ENCODE data around the gene DCHS2. TPM values are rescaled to one million over a fixed set of nuclear protein-coding genes. Genes with fewer than 3 reads are reported as not detected.

DCHS2 gene
- total RNA-seq, 2 experiments from 2014 or later: not detected

GRCh38 chr4:154390324-154390723 is 101.3 kb downstream of the DCHS2 start:
- intact Hi-C loops (cut with micrococcal nuclease): no loop called here
- no peaks in the 10 kb centered on the region for H3K9me3 Mint-ChIP-seq
- DNase-seq: no peak
- no peak overlapping the region for H3K4me3 Mint-ChIP-seq
- CTCF ChIA-PET: no interaction called here
- H3K27me3 Mint-ChIP-seq: peaks cover 4% of the 10 kb centered on the region
- POLR2A ChIA-PET: no interaction called here
- H3K36me3 Mint-ChIP-seq: no peaks in the 10 kb centered on the region
- no peak overlapping the region for H3K27ac Mint-ChIP-seq
- no peaks in the 10 kb centered on the region for H3K4me1 Mint-ChIP-seq (ENCODE audit: low read depth)

- ChIA-PET POLR2A (no interaction called here), CTCF (no interaction called here)
- H3K36me3 Mint-ChIP-seq: no peaks in the 10 kb centered on the region
- DNase-seq: no peak
- H3K4me1 Mint-ChIP-seq (ENCODE audit: low read depth): no peaks in the 10 kb centered on the region
- H3K4me3 Mint-ChIP-seq: no peak overlapping the region
- peaks cover 6% of the 10 kb centered on the region for H3K27me3 Mint-ChIP-seq
- intact Hi-C loops (cut with micrococcal nuclease): no loop called here
- no peak overlapping the region for H3K27ac Mint-ChIP-seq
- peaks cover 2% of the 10 kb centered on the region for H3K9me3 Mint-ChIP-seq
Measured at GRCh38 chr4:154389148-154389547, 102.5 kb downstream of the DCHS2 start.

GRCh38 chr4:154384012-154384411 is 107.6 kb downstream of the DCHS2 start:
- intact Hi-C loops (cut with micrococcal nuclease): no loop called here
- DNase-seq: no peak
- Mint-ChIP-seq H3K27ac (no peak overlapping the region), H3K27me3 (peaks cover 2% of the 10 kb centered on the region), H3K36me3 (no peaks in the 10 kb centered on the region), H3K4me3 (no peak overlapping the region), H3K4me1 (ENCODE audit: low read depth) (no peaks in the 10 kb centered on the region), H3K9me3 (peaks cover 5% of the 10 kb centered on the region)
- POLR2A ChIA-PET: no interaction called here
- CTCF ChIA-PET: no interaction called here

- CTCF ChIA-PET: interaction anchor here (0.7 kb wide), 1 partner anchor 84 kb away, joined by 4 read pairs; no protein-coding TSS in a partner anchor
- Mint-ChIP-seq H3K36me3 (no peaks in the 10 kb centered on the region), H3K27ac (no peak overlapping the region), H3K4me1 (ENCODE audit: low read depth) (no peaks in the 10 kb centered on the region), H3K27me3 (peaks cover 10% of the 10 kb centered on the region), H3K9me3 (no peaks in the 10 kb centered on the region), H3K4me3 (no peak overlapping the region)
- intact Hi-C loops (cut with micrococcal nuclease): no loop called here
- no peak for DNase-seq
- POLR2A ChIA-PET: no interaction called here
Measured at GRCh38 chr4:154376486-154376885, 115.1 kb downstream of the DCHS2 start.

- DNase-seq: no peak
- Mint-ChIP-seq H3K9me3 (no peaks in the 10 kb centered on the region), H3K4me3 (no peak overlapping the region), H3K36me3 (no peaks in the 10 kb centered on the region), H3K27me3 (peaks cover 19% of the 10 kb centered on the region), H3K27ac (no peak overlapping the region), H3K4me1 (ENCODE audit: low read depth) (no peaks in the 10 kb centered on the region)
- intact Hi-C loops (cut with micrococcal nuclease): no loop called here
- CTCF ChIA-PET: interaction anchor here (1.1 kb wide), 1 partner anchor 135 kb away, joined by 3 read pairs; no protein-coding TSS in a partner anchor
- POLR2A ChIA-PET: no interaction called here
Measured at GRCh38 chr4:154368060-154368459, 123.5 kb downstream of the DCHS2 start.

GRCh38 chr4:154367659-154368058 is 123.9 kb downstream of the DCHS2 start:
- POLR2A ChIA-PET: no interaction called here
- H3K4me1 Mint-ChIP-seq (ENCODE audit: low read depth): no peaks in the 10 kb centered on the region
- no peak overlapping the region for H3K4me3 Mint-ChIP-seq
- H3K9me3 Mint-ChIP-seq: no peaks in the 10 kb centered on the region
- H3K36me3 Mint-ChIP-seq: no peaks in the 10 kb centered on the region
- CTCF ChIA-PET: interaction anchor here (1.1 kb wide), 1 partner anchor 136 kb away, joined by 3 read pairs; no protein-coding TSS in a partner anchor
- intact Hi-C loops (cut with micrococcal nuclease): no loop called here
- H3K27ac Mint-ChIP-seq: no peak overlapping the region
- no peak for DNase-seq
- H3K27me3 Mint-ChIP-seq: peaks cover 18% of the 10 kb centered on the region

GRCh38 chr4:154366956-154367355 is 124.6 kb downstream of the DCHS2 start:
- H3K4me1 Mint-ChIP-seq (ENCODE audit: low read depth): peaks cover 2% of the 10 kb centered on the region
- no peak overlapping the region for H3K4me3 Mint-ChIP-seq
- no peaks in the 10 kb centered on the region for H3K36me3 Mint-ChIP-seq
- H3K27ac Mint-ChIP-seq: no peak overlapping the region
- no peak for DNase-seq
- H3K9me3 Mint-ChIP-seq: no peaks in the 10 kb centered on the region
- POLR2A ChIA-PET: no interaction called here
- intact Hi-C loops (cut with micrococcal nuclease): no loop called here
- H3K27me3 Mint-ChIP-seq: peaks cover 15% of the 10 kb centered on the region
- CTCF ChIA-PET: no interaction called here

GRCh38 chr4:154364066-154364845 is 127.3 kb downstream of the DCHS2 start:
- no peaks in the 10 kb centered on the region for H3K36me3 Mint-ChIP-seq
- no peaks in the 10 kb centered on the region for H3K9me3 Mint-ChIP-seq
- peaks cover 3% of the 10 kb centered on the region for H3K27me3 Mint-ChIP-seq
- POLR2A ChIA-PET: no interaction called here
- CTCF ChIA-PET: no interaction called here
- no peak for DNase-seq
- H3K4me3 Mint-ChIP-seq: no peak overlapping the region
- intact Hi-C loops (cut with micrococcal nuclease): no loop called here
- no peak overlapping the region for H3K27ac Mint-ChIP-seq
- peaks cover 13% of the 10 kb centered on the region for H3K4me1 Mint-ChIP-seq (ENCODE audit: low read depth)

GRCh38 chr4:154361450-154361849 is 130.1 kb downstream of the DCHS2 start:
- ChIA-PET CTCF (interaction anchor here (0.6 kb wide), 2 partner anchors 10 to 35 kb away, joined by 3 read pairs; no protein-coding TSS in a partner anchor), POLR2A (no interaction called here)
- Mint-ChIP-seq H3K4me1 (ENCODE audit: low read depth) (peaks cover 13% of the 10 kb centered on the region), H3K9me3 (no peaks in the 10 kb centered on the region), H3K27me3 (no peaks in the 10 kb centered on the region), H3K4me3 (no peak overlapping the region), H3K27ac (no peak overlapping the region), H3K36me3 (no peaks in the 10 kb centered on the region)
- intact Hi-C loops (cut with micrococcal nuclease): no loop called here
- DNase-seq: peak; percentile 12

GRCh38 chr4:154360491-154360890 is 131.1 kb downstream of the DCHS2 start:
- H3K4me1 Mint-ChIP-seq (ENCODE audit: low read depth): peaks cover 13% of the 10 kb centered on the region
- no peaks in the 10 kb centered on the region for H3K36me3 Mint-ChIP-seq
- intact Hi-C loops (cut with micrococcal nuclease): no loop called here
- CTCF ChIA-PET: no interaction called here
- no peak overlapping the region for H3K4me3 Mint-ChIP-seq
- DNase-seq: no peak
- no peaks in the 10 kb centered on the region for H3K9me3 Mint-ChIP-seq
- H3K27ac Mint-ChIP-seq: no peak overlapping the region
- H3K27me3 Mint-ChIP-seq: no peaks in the 10 kb centered on the region
- POLR2A ChIA-PET: no interaction called here

GRCh38 chr4:154354883-154355282 is 136.7 kb downstream of the DCHS2 start:
- Mint-ChIP-seq H3K36me3 (no peaks in the 10 kb centered on the region), H3K27me3 (peaks cover under 1% of the 10 kb centered on the region), H3K4me1 (ENCODE audit: low read depth) (no peaks in the 10 kb centered on the region), H3K9me3 (no peaks in the 10 kb centered on the region), H3K27ac (no peak overlapping the region), H3K4me3 (no peak overlapping the region)
- POLR2A ChIA-PET: no interaction called here
- CTCF ChIA-PET: no interaction called here
- intact Hi-C loops (cut with micrococcal nuclease): no loop called here
- DNase-seq: no peak

- ChIA-PET POLR2A (no interaction called here), CTCF (no interaction called here)
- no peak for DNase-seq
- Mint-ChIP-seq H3K4me1 (ENCODE audit: low read depth) (no peaks in the 10 kb centered on the region), H3K9me3 (no peaks in the 10 kb centered on the region), H3K4me3 (no peak overlapping the region), H3K36me3 (no peaks in the 10 kb centered on the region), H3K27me3 (peaks cover 2% of the 10 kb centered on the region), H3K27ac (no peak overlapping the region)
- intact Hi-C loops (cut with micrococcal nuclease): loop anchor here (1.0 kb wide), 1 partner anchor 564 kb away; no protein-coding TSS in a partner anchor
Measured at GRCh38 chr4:154349829-154350228, 141.8 kb downstream of the DCHS2 start.

- DNase-seq: no peak
- Mint-ChIP-seq H3K36me3 (no peaks in the 10 kb centered on the region), H3K4me3 (no peak overlapping the region), H3K27ac (no peak overlapping the region), H3K9me3 (no peaks in the 10 kb centered on the region), H3K4me1 (ENCODE audit: low read depth) (no peaks in the 10 kb centered on the region), H3K27me3 (peaks cover 6% of the 10 kb centered on the region)
- ChIA-PET POLR2A (no interaction called here), CTCF (no interaction called here)
- intact Hi-C loops (cut with micrococcal nuclease): no loop called here
Measured at GRCh38 chr4:154348657-154349056, 142.9 kb downstream of the DCHS2 start.
